Smooth muscle cell of the umbilical artery (primary cell): ENCODE measurements around the gene ADAMTS18. TPM values are rescaled to one million over a fixed set of nuclear protein-coding genes. Genes with fewer than 3 reads are reported as not detected.

ENCODE experiments used
- total RNA-seq: library from RNA; depleted of rRNA; stranded (reverse); fragments of >200 nt; gene quantifications from 2 replicates; pipeline ENCODE4 v1.2.3, GENCODE V29; 2014

ADAMTS18 gene
- under 0.01 TPM in 1 of 2 replicates, not detected in the other for total RNA-seq

GRCh38 chr16:77434530-77435271, at the start of gene ADAMTS18:
ADAMTS18 (minus strand) TSS chr16:77435034; CDS start chr16:77434695, 339 bp downstream.

Other genes starting within 250 kb of the ADAMTS18 start
- gene MON1B, start 243.8 kb downstream of the ADAMTS18 start, total RNA-seq: 5.3 and 9.3 TPM in 2 replicates
- gene SYCE1L, start 235.6 kb downstream of the ADAMTS18 start, total RNA-seq: not detected in 2 replicates